Islet precursor cell (in vitro differentiated cells): Measurements from ENCODE around the gene EEF2KMT.
"Not testable (repeated sequence)": the region's sequence is repeated elsewhere in the genome, so short reads cannot be mapped to it uniquely, and the experiment has no call there.

Experiments
- DNase-seq: peaks from one replicate; pipeline ENCODE4 v3.0.0-alpha.2; 2018

The EEF2KMT gene

DNA sequence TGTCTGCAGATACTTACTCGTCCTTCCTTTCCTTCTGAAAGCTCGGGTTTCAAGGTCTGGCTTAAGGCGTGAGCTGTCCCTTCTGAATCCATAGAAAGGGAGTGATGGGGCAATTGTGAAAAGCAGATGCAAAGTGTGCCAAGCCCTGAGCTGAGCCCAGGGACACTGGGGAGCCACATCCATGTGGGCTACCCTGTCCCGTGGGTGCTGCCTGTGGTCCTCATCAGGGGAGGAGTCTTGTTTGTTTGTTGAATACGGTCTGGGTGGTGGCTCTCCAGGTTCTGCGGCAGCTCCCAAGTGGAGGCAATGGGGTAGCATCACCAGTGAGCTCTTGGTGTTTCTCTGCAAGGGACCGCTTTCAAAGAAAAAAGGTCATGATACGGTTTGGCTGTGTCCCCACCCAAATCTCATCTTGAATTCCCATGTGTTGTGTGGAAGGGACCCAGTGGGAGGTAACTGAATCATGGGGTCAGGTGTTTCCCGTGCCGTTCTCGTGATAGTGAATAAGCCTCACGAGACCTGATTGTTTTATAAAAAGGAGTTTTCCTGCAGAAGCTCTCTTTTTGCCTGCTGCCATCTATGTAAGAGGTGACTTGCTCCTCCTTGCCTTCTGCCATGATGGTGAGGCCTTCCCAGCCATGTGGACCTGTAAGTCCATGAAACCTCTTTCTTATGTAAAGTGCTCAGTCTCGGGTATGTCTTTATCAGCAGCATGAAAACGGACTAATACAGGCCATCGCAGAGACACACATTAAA lies 27.0 kb downstream of the EEF2KMT start:
- DNase-seq, result no peak

DNA sequence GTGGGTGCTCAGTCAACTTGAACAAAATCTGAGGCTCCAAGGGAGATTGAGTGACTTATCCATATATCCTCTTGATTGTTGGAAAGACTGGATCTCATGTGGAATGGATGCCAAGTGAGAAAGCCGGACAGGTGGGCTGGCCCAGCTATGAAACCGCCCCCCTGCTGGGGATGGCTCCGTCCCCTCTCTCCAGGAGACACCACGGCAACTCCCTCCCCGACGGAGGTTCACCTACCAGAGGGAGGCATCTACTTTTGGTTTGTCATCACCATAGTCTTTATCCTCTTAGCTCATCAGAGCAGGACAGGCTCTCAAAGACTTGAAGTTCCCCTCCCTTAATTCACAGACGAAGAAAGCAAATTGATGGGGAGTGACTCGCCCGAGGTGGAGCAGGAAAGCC lies 27.7 kb downstream of the EEF2KMT start:
- no peak for DNase-seq

DNA sequence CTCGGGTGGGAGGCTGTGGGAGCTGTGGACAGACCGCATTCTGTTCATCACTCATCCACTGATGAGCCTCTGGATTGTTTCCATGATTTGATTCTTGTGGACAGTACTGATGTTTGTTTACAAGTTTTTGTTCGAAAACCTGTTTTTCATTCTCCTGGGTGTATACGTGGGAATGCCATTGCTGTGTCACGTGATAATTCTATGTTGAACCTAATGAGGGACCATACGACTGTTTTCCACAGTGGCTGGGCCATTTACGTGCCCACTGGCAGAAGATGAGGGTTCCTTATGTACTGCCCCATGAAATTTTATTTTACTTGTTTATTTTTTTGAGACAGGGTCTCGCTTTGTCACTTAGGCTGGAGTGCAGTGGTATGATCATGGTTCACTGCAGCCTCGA lies 28.5 kb downstream of the EEF2KMT start:
- DNase-seq, result no peak

DNA sequence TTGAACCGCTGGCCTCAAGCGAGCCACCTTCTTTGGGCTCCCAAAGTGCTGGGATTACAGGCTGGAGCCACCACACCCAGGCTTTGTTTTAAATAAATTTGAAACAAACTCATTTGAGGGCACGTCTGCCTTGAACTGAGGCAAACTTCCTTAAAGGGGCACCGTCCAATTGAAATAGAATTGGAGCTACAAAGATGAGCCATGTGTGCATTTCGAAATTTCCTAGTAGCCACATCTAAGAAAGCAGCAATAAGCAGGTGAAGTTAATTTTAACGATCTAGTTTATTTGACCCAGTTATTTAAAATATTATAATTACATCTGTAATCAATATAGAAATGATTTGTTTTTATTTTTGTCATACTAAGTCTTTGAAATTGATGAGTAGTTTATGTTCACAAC lies 31.1 kb downstream of the EEF2KMT start:
- no peak for DNase-seq

DNA sequence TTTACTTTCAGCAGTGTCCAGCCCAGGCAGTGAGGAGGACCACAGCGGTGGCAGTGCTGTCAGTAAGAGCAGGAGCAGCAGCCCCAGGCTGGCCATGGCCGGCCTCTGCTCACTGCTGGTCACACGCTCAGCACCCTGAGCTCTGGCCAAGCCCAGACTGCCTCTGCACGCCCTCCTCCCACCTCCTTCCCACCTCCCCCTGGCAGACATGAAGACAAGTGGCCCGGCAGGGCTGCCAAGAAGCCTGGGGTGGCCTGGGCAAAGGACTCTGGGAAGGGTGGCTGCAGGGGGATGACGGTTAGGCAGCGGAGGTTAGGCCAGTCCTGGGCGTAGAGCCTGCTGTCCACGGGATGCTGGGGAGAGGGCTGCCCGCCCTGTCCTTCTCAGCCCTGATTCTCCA lies 31.8 kb downstream of the EEF2KMT start, which contains the start of gene C16orf89:
TSS of gene C16orf89 (minus strand) at position 144 of the 400 bp plus-strand sequence. CDS start at position 96, 48 bp downstream.
- DNase-seq, result no peak

DNA sequence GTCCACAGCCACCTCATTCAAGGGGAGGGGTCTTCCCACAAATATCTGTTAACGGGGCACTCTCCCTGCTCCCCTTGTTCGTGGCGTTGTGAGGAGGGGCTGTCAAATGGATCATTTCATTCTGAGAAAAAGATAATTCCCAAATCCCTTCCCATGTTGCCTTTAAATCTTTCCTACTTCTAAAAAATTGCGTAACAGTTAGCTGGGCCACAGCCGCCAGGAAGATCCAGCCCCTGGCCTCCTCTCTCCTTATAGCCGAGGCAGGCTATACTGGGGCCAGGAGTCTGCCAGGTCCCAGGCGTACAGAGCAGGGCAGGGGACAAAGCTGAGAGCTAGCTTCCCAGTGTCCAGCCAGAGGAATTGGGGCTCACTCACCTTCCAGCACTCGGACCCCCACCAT lies 32.3 kb downstream of the EEF2KMT start:
- no peak for DNase-seq

DNA sequence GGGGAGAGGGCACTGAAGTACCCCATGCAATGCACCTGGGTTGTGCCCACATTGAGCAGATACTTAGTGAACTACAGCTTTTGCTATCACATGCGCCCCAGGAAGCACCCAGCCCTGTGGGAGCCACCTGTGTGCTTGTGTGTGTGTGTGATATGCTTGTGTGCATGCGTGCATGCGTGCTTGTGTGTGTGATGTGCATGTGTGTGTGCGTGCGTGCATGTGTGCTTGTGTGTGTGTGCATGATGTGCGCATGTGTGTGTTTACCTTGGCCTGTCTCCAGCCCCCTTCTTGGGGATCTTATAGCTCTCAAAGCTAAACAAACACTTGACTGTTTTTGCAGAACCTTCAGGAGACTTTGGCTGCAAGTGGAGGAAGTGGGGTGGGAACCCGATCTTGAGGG lies 32.7 kb downstream of the EEF2KMT start:
- no peak for DNase-seq

DNA sequence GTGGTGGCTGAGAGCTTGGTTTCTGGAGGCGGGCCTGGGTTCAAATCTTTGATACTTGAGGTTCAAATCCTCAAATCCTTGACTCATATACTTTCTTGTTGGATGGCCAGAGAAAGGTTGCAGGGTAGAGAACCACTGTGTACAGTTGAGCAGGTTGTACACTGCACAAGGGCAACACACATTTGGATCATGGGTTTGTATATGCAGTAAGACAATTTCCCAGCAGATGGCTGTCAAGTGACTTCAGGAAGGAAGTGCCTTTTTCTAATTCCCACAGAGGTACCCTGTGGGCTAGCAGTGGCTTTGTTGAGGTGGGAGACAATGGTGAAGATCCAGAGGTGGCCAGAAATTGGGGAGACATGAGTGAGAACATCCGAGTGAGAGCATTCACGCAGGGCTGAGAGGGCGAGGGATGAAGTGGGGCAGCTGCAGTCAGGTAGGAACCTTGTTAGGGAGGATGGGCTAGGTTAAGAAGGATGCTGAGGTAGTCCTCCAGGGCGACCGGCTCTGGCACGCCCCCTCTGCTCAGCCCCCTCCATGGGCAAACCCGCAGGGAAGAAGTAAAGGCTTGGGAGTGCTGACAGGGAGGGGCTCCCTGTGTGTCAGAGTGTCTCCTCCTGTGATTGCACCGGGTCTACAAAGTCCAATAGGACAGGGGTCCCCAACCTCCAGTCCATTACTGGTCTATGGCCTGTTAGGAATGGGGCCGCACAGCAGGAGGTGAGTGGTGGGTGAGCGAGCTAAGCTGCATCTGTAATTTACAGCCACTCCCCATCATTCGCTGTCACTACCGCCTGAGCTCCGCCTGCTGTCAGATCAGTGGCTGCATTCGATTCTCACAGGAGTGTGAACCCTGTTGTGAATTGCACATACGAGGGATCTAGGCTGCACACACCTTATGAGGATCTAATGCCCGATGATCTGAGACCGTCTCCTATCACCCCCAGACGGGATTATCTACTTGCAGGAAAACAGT lies 34.5 kb downstream of the EEF2KMT start:
- DNase-seq, result no peak

DNA sequence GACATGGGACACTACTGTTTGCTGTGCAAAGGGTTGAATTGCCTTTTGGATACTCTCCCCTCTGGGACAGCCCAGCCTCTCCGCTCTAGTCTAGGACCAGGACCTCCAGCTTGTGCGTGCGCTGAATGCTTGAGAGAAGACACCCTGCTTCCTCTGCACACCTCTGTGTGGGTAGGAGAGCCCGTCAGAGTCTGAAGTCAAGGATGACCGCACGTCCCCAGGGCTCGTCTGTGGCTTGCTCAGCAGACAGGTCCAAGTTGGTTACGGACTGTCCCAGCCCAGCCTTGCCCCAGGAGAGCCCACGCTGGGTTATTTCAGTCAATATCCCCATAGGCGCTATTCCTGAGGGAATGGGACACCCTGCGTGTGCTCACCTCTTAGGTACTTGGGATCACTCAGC lies 35.5 kb downstream of the EEF2KMT start:
- DNase-seq, result no peak

DNA sequence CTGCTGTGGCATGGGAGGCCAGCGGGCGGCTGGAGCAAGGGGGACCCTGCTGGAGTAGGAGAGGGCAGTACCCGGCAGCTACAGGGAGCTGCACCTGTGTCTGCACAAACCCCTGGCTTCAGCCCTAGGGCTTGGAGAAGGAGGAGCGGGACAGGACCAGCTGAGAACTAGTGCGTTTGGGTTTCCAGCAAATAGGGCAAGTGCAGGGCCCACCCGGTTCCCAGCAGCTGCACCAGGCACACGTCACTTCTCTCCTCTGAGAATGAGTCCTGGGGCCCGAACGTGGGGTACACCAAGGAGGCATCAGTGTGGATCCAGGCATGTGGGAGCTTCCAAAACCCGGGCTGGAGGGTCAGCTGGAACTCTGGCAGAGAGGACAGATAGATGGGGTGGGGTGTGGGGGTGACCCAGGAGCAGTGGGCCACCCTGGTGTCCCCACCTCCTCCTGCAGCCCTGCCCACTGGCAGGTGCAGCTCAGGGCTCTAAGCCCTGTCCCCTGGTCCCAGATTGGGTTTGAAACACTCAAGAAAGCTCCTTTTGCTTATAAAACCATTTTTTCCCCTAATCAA lies 37.4 kb downstream of the EEF2KMT start:
- no peak for DNase-seq

DNA sequence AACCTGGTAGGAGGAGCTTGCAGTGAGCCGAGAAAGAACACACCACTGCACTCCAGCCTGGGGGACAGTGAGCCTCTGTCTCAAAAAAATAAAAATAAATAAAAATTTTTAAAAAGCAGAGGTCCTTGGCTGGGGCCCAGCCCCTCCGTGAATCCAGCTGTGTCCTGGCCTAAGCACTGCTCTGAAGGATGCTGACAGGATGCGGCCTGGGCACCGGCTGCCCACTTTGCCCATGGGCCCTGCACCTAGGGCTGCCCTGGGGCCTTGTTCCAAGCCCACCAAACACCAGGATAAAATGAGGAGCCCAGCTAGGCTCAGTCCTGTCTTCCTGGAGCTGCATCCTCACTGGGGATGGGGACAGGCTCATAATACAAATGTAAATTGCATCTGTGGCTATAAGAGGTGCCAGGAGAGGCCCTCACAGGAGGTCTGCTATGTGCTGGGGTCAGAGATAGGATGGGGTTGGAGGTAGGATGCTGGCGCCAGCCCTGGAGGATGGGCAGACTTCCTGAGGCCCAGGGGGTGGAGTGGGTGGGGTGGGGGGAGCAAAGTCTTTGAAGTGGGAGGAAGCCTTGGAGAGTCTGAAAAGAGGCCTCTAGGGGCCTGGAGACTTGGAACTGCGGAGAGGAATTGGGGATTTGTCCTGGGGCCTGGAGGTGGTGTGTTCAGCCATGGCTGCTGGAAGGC lies 38.1 kb downstream of the EEF2KMT start:
- DNase-seq, result no peak

DNA sequence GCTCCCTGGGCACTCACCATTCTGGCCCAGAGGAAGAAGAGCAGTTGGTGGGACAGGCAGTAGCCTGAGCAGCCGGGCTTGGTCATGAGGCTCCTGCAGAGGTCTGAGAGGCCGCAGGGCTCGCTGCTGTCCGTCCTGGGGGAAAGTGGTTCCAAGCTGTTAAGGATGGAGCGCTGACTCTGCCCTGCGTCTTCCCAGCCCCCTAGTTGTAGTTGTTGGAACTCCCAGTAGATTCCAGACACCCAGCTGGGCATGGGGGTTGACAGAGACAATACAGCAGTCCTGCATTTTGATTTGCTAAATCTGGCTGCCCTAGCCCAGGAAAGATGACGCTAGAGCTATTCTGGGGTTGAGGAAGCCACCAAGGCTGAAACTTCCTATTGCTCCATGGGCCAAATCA lies 39.1 kb downstream of the EEF2KMT start:
- peak; percentile 87 for DNase-seq

DNA sequence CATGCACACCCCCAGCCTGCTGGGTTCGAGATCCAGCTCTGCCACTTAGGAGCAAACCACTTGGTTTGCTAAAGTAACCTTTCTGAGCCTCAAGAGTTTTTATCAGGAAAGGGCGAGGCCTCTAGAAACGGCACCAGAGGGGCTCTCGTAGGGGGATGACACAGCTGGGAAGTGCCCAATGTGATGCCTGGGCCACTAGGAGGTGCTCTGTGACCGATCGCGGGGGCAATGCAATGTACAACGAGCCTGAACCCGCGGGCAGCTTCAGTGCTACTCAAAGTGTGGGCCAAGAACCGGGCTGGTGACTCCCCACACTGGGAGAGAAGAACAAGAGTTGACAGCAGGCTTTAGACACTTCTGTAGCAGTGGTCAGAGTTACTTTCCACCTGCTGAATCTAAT lies 41.2 kb downstream of the EEF2KMT start:
- peak; percentile 73 for DNase-seq

DNA sequence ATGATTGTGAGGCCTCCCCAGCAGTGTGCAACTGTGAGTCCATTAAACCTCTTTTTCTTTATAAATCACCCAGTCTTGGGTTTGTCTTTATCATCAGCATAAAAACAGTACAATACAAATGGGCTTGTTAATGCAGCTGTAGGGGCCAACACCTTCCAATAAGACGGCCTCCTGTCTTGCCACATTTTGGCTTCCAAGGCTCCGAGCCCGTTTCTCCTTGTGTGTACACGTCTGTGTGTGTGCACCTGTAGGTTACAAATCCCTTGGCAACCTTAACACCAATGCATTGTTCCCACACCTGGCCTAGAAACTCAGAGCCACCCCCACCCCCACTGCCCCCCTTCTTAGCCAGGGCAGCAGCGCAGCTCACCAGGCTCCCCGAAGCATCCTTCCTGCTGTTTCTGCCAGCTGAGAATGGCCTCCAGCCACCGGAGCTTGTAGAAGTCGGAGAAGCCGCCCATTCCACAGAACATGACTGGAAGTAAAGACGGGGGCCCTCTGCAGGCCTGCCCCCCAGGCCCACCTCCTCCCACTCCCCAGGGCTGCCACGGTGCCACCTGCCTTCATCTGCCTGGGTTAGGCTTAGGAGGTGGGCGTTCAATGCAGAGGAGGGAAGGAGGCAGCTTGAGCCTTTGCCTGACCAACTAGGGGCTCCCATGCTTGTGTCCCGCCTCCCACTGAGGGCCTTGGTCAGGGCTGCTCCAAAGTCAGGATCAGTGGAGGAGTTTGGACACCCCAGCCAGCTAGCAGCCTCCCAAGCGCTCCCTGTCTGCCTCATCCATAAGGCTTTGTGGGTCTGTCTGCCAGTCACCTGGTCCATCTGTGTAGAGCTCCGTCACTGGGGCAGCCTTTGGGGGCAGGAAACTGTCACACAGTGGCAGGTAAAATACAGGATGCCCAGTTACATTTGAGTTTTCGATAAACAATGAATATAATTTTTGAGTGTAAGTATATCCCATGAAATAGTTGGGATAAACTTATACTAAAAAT lies 42.4 kb downstream of the EEF2KMT start:
- peak; percentile 33 for DNase-seq

DNA sequence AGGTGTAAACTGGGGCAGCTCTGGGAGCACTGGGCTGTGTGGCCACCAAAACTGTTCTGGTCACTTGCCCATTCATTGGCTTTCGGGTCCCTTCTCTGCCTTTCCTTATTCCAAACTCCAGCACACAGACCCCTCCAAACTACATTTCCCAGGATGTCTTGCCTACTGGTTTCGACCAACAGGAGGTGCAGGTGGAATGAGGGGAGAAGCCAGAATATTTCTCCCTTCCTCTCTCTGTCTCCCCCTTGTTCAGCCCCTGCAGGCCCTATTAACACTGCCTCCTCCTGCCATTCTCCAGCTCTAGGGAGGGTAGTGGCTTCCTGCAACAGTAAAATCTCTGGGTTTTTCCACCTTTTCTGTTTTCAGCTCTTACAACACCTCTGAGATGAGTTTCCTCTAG lies 50.7 kb downstream of the EEF2KMT start:
- peak; percentile 22 for DNase-seq

DNA sequence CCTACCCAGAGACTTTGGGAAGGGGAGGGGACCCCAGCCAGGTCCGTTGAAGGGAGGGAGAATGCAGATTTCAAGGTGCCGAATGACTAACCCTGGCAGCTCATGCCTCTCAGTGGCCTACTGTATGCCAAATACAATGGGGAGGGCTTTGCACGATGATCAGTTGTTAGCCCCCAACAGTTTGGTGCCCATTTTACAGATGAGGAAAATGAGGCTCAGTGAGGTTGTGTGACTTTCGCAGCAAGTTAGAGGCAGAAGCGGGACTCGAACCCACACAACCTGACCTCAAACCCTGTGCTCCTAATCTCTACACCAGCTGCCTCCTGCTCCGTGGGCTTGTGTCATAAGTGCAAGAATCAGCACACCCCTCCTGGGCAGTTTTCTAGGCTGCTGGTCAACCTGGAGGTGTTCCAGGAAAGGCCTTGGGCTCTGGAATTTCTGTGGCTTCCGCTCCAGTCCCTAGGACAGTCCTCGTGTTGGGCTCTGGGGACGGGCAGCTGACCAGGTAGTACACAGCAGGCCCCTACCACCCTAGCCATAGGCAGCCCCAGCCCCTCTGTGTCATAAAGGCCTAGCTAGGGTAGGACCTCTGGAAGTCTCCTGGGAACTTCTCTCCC lies 52.0 kb downstream of the EEF2KMT start:
- DNase-seq, result peak; percentile 32

DNA sequence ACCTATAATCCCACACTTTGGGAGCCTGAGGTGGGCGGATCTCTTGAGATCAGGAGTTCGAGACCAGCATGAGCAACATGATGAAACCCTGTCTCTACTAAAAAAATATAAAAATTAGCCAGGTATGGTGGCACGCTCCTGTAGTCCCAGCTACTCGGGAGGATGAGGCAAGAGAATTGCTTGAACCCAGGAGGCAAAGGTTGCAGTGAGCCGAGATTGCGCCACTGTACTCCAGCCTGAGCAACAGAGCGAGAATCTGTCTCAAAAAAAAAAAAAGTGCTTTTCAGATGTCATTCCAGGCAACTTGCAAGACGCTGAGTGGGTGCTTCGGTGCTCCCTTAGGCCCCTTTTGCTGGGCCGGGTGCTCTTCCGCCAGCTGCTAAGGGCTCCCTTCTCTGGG lies 53.0 kb downstream of the EEF2KMT start:
- DNase-seq, result not testable (repeated sequence)

DNA sequence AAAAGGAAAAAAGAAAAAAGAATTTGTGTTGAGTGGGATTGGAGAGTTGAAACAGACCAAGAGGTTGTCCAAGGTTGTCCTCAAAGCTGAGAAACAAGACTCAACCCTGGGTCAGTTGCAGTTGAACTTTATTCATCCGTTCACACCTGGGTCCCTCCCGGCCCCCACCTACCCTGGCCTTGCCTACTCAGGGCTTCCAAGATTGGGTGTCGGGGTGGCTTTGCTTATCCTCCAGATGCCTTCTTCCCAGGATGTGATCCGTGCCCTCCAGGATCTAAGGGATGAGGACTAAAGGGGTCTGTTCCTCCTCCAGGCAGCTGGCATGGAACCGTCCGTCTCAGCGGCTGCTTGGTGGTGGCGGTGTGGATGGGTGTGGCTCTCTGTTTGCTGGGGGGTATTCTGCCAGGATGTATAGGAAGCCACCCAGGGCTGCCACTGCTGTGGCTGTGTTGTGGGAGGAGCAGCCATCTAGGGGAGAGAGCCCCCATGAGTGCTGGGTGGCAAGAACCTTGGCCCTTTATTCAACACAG lies 53.5 kb downstream of the EEF2KMT start:
- DNase-seq, result peak; percentile 43

DNA sequence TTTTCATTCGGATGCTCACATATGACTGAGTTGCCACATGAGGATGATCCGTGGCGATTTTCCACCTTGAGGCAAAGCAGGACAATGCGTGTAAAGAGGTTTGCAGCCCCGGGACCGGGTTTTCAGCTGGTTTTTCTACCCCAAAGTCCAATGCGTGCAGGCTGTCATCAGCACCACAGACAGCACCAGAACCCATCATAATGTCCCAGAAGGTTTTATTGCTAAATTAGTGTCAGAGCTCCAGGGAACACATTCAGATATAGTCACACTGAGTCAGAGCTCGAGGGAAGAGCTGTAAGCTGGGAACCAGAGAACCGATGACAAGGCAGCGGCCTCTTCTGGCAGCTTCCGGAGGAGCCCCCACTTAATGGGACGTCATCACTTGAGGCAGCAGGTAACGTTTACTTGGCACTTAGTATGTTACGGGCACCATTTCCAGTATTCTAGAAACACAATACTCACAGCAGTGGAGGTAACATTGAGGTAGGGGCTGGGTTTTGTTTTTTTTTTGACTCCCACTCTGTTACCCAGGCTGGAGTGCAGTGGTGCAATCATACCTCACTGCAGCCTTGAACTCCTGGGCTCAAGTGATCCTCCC lies 54.9 kb downstream of the EEF2KMT start:
- peak; percentile 57 for DNase-seq

DNA sequence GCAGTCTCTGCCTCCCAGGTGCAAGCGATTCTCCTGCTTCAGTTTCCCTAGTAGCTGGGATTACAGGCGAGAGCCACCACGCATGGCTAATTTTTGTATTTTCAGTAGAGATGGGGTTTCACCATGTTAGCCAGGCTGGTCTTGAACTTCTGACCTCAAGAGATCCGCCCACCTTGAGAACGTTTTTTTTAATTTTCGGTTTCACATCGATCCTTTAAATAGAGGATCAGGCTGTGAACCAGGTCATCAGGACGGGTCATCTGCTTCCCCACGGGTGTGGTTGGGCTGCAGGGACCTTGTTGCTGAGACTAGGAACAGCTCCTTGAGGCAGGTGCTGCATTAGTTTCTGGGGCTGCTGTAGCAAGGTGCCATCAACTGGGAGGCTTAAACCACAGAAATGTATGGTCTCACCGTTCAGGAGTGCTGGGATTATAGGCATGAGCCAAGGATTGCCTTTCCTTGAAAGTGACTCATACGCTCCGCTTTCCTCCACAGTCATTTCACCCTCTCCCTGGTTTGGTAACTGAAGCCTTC lies 55.9 kb downstream of the EEF2KMT start:
- peak; percentile 76 for DNase-seq
